HG02840 (cell line): ENCODE results near the gene EDEM3.
"Not testable (repeated sequence)": the region's sequence is repeated elsewhere in the genome, so short reads cannot be mapped to it uniquely, and the experiment has no call there.

Source experiments
- ATAC-seq: cut with Tn5 transposase; IDR thresholded peaks from one replicate; pipeline ENCODE4 v1.9.1; 2021; ENCODE audit warnings: mild to moderate bottlenecking, moderate library complexity, moderate number of reproducible peaks; ENCODE audit not compliant: unreplicated experiment, low FRiP score

Gene EDEM3, protein sequence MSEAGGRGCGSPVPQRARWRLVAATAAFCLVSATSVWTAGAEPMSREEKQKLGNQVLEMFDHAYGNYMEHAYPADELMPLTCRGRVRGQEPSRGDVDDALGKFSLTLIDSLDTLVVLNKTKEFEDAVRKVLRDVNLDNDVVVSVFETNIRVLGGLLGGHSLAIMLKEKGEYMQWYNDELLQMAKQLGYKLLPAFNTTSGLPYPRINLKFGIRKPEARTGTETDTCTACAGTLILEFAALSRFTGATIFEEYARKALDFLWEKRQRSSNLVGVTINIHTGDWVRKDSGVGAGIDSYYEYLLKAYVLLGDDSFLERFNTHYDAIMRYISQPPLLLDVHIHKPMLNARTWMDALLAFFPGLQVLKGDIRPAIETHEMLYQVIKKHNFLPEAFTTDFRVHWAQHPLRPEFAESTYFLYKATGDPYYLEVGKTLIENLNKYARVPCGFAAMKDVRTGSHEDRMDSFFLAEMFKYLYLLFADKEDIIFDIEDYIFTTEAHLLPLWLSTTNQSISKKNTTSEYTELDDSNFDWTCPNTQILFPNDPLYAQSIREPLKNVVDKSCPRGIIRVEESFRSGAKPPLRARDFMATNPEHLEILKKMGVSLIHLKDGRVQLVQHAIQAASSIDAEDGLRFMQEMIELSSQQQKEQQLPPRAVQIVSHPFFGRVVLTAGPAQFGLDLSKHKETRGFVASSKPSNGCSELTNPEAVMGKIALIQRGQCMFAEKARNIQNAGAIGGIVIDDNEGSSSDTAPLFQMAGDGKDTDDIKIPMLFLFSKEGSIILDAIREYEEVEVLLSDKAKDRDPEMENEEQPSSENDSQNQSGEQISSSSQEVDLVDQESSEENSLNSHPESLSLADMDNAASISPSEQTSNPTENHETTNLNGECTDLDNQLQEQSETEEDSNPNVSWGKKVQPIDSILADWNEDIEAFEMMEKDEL

DNA sequence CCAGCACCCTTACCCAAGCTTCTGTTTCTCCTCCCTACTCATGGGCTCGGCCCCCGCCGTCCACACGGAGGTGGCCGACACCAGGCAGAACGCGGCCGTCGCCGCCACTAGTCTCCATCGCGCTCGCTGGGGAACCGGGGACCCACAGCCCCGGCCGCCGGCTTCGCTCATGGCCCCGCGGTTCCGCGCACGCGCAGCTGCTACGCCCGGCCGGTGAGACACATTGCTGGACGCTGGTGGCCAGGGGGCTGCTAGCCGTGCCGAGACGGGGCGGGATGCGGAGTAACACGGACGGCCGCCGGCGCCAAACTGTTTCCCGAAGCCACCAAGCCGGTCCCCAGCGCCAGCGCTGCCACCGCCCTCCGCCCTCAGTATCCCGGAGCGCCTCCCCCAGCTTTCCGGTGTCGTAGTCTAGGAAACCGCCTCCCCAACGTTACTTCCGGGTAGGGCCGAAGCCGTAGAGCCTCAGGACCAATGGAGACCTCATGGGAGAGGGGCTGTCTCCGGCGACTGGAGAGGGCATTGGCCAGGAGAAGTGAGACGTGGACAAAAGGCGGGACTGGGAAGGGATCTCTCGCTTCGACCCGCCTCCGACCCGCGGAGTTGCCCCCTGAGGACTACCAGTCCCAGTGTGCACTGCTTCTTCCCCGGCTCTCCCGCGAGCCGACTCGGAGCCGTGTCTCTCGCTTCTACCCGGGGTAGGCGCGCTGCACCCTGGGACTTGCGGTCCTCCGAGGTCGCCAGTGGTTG, at the start of gene EDEM3:
TSS of gene EDEM3 (minus strand) at position 383 of the 750 bp plus-strand sequence. CDS start at position 171, 212 bp downstream.
- peak; percentile 93 for ATAC-seq

GRCh38 chr1:184804220-184804619, 49.6 kb upstream of the EDEM3 start:
- ATAC-seq = no peak

DNA sequence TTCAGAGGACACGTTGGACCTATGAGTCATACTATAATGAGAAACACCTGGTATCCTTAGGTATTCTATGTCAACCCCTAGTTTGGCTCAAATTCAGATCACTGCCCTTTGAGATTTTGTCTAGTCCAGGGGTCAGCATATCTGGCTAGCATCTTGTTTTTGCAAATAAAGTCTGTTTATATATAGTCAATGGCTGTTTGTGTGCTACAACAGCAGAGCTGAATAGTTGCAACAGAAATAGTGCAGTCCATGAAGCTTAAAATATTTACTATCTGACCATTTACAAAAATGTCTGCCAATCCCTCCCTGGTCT, 48.5 kb upstream of the EDEM3 start:
- ATAC-seq = no peak

DNA sequence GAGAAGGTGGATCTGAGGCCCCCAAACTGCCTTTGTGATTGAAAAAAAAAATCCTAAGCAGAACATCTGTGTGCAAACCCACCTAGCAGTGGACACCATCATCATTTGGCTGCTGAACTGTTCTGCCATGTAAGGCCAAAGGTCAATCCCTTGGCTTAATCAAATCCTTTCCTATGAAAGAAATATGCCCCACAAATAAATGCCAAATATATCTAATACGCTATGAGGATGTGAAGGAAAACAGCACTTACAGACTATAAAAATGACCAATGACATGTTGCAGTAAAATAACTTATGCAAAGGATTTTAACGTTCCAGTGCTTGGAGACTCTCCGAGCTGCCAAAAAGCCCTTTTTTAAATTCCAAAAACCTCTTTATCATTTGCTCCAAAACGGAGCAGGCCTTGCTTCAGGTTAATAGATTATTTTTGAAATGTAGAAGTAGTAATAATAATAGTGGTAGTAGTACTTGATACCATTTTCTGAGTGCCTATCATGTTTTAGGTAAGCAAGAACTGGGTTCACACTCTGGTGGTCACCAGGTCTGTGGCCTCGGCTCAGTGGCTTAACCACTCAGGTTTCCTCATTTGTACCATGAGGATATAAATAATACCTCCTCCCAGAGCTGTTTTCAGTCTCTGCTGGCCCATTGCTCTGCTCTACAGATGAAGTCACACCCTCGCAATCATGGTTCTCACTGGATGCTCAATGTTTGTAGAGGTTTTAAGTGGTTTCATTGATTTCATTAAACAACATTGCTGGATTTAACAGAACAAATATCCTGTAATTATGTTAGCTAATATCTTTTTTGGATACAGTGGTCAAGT, 47.9 kb upstream of the EDEM3 start:
- ATAC-seq = no peak

DNA sequence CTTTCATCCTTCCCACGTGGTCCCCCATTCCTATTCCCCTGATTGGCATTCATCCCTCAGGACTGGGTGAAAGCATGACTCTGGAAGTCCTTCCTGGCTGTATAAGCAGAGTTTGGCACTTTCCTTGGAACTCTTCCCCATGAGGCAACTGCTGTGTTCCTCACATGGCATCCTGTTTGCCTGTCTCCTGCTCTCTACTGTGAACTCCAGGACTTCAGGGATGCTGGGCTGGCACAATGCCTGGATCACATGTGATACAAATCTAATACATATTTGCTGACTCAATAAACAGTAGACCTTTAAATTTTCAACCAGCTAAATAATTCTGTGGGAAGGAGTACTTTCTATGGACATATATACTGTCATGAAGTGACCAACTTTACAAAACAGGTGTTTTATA, 46.8 kb upstream of the EDEM3 start:
- no peak for ATAC-seq

GRCh38 chr1:184800876-184801275, 46.2 kb upstream of the EDEM3 start:
- ATAC-seq = no peak

- no peak for ATAC-seq
These were observed 39.3 kb upstream of the EDEM3 start for GRCh38 chr1:184793967-184794366.

DNA sequence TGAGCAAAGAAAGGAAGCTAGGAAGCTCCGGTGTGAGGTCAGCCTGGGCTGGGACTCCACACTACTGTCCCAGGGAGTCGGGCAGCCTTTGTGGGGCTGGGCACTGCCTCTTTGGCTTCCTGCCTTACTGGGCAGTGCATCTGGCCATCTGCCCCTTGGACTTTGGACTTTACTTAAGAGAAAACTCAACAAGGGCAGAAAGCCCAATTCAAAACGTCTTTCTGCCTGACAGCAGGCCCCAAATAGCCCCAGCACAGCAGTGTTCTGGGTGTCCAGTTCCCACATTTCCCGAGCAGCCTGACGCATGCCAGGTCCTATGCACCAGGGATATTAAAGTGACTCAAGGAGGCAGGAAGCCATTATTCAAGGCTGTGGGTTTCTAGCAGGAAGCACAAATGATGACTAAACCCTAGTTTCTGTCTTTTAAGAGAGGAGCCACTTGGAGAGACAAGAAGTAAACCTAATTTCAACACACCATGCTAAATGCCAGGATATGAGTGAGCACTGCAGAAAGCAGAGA, 37.9 kb upstream of the EDEM3 start:
- no peak for ATAC-seq

GRCh38 chr1:184791550-184791900, 36.9 kb upstream of the EDEM3 start:
- no peak for ATAC-seq

DNA sequence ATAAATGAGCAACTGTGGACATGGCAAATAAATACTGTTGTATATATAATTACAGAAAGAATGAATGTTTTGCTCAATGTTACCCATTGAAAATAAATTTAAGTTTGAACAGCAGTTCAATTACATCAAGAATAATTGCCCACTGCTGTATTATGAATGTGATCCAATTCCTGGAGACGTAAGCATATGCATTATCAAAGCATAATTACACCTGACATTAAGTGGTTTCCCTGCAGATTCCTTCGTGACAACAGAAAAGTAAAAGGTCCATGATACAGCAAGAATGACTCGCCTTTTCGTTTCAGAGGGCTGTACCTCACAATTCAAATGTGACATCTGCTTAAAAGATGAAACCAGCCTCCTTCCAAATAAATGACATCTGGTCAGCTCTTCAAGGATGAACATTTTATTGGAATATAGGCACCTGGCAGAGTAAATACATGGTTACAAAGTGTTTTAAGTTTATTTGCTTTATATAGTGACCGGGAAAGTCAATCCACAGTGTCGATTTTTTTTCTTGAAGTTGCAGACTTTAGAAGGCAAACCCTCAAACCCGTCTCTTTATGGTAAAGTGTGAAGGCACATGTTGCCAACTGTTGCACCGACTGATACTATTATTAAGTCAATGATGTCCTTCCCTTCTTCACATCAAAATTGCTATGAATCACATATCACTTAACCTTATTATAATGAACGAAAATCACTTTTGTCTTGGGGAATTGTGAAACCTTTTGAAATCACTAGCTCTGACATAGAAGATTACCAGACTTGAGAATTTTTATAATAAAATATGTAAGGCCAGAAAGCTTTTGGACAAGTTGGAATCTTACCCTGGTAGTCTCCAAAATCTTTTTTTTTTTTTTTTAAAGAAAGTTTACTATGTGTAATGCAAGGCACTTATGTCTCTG, 36.2 kb upstream of the EDEM3 start:
- ATAC-seq = no peak

DNA sequence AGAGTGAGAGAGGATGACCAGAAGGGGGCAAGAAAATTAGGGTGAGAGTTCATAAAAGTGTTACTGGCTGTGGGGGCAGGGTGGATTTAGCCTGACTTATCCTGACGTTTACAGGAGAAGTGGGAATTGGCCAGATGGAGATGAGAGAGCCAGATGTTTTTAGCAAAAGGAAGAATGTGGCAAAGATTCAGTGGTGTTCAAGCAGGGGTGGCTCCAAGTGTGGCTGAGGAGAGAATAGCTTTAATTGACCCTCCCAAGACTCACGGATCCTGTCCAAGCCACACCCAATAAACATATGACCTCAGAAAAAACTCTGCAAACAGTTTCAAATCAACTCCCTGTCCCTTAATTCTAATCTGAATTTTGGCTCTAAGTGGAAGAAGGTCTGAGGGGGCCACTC, 35.2 kb upstream of the EDEM3 start:
- no peak for ATAC-seq

- no peak for ATAC-seq
These were observed 34.3 kb upstream of the EDEM3 start for GRCh38 chr1:184788970-184789369.

DNA sequence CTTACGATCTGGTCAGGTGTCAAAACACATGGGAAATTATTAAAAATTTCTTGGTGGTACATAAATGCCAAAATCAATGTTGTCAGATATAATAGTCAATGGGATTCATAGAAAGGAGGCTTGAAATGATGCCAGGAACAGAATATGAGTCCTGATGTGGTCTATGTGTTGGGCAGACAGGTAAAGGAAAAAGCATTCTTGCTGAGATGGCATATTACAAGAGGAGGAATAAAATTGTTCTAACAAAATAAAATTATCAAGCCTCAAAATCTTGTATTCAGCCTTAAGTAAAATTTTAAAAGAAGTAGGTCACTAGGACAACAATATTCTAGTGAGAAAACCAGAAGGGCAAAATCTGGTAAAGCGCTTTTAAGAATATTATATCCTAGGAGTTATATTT, 30.9 kb upstream of the EDEM3 start:
- ATAC-seq = no peak

GRCh38 chr1:184783723-184784122, 29.1 kb upstream of the EDEM3 start:
- ATAC-seq = not testable (repeated sequence)

DNA sequence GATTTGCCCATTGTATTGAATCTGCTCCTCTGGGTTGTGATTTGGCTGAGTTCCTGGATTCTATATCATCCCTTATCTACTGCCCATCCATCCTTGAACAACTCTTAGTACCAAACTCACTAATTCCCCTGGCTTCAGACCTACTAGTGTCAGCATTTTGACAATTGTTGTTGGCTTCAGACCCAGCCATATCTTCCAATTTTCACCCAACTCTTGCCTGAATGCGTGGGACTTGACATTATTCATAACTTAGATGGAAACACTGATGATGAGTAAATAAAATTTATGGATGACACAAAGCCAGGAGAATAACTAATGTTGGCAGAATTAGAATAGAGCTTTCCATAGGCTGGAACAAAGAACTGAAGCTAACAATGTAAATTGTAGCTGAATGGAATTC, 27.3 kb upstream of the EDEM3 start:
- no peak for ATAC-seq

DNA sequence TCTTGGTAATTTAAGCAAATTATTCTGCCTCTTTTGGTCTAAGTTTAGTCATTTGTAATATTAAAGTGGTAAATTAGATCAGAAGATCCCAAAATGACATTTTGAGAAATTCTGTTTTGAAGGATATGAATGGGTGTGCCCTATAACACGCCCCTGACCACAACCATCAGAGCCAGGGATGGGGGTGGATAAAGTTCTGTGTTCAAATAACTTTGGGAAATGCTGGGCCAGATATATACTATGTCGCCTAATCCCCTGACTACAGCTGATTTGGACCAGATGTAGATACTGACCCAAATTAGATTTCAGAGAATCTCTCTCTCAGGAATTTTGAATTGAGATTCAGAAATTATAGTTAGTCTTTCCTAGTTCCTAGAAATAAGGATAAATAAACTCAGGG, 21.2 kb upstream of the EDEM3 start:
- no peak for ATAC-seq

DNA sequence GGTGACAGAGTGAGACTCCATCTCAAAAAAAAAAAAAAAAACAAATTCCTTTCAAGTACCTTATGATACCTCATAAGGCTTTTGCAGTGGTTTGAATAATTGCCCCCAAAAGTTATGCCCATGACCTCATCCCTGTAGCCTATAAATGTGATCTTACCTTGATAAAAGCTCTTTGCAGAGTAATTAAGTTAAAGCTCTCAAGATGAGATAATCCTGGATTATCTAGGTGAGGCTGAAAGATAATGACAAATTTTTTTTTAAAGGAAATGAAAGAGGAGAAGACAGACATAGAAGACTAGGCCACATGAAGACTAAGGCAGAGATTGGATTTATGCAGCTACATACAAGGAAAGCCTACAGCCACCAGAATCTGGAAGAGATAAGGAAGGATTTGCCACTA, 20.7 kb upstream of the EDEM3 start:
- ATAC-seq = no peak

DNA sequence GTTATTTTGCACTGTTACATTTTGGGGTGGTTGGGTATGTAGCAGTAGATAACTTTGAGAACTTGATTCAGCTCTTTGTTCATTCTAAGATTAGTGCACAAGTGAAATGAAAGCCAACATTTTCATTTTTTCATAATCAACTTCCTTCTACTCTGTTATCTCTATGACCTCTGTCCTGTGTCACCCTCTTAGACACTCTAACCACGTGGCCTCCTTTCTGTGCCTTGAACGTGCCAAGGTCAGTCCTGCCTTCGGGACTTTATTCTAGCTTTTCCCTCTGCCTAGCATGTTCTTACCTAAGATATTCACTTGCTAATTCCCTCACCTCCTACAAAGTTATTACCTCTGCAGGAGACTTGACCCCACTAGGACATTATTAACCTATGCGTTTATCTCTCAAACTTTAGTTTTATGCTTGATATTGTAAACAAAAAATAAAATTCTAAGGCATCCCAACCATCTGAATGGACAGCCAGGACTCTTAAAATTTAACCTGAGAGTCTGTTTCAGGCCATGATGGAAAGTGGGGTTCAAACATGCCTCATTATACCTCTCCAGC, 19.2 kb upstream of the EDEM3 start:
- ATAC-seq = no peak
